HG02798 (cell line): Measurements from ENCODE around the gene RPL27A.

Experiments
- ATAC-seq: cut with Tn5 transposase; IDR thresholded peaks from one replicate; pipeline ENCODE4 v1.9.1; 2021; ENCODE audit warnings: mild to moderate bottlenecking; ENCODE audit not compliant: unreplicated experiment, poor library complexity

Gene RPL27A

GRCh38 chr11:8719211-8719649, 36.6 kb downstream of the RPL27A start:
- no peak for ATAC-seq

GRCh38 chr11:8719721-8720120, 37.1 kb downstream of the RPL27A start:
- no peak for ATAC-seq

- no peak for ATAC-seq
These were observed 37.8 kb downstream of the RPL27A start for GRCh38 chr11:8720352-8720751.

- no peak for ATAC-seq
These were observed 38.4 kb downstream of the RPL27A start for GRCh38 chr11:8720868-8721608.

GRCh38 chr11:8721609-8722500, 39.3 kb downstream of the RPL27A start:
- ATAC-seq, result no peak

GRCh38 chr11:8722809-8723208, 40.2 kb downstream of the RPL27A start:
- ATAC-seq, result no peak

- no peak for ATAC-seq
These were observed 41.1 kb downstream of the RPL27A start for GRCh38 chr11:8723711-8724110.

- ATAC-seq, result no peak
These were observed 42.1 kb downstream of the RPL27A start for GRCh38 chr11:8724682-8725081.

GRCh38 chr11:8726395-8726794, 43.8 kb downstream of the RPL27A start:
- no peak for ATAC-seq

GRCh38 chr11:8728563-8728962, 46.0 kb downstream of the RPL27A start:
- ATAC-seq, result no peak

GRCh38 chr11:8729067-8729466, 46.5 kb downstream of the RPL27A start:
- no peak for ATAC-seq

- no peak for ATAC-seq
These were observed 47.5 kb downstream of the RPL27A start for GRCh38 chr11:8729837-8730696.

- no peak for ATAC-seq
These were observed 48.1 kb downstream of the RPL27A start for GRCh38 chr11:8730697-8731020.

GRCh38 chr11:8731647-8732323, 49.2 kb downstream of the RPL27A start:
- ATAC-seq, result no peak

GRCh38 chr11:8732324-8732670, 49.7 kb downstream of the RPL27A start:
- peak; percentile 72 for ATAC-seq

- ATAC-seq, result peak; percentile 14
These were observed 50.2 kb downstream of the RPL27A start for GRCh38 chr11:8732748-8733241.

GRCh38 chr11:8733852-8734251, 51.3 kb downstream of the RPL27A start:
- no peak for ATAC-seq

- ATAC-seq, result no peak
These were observed 52.5 kb downstream of the RPL27A start for GRCh38 chr11:8735094-8735493.

GRCh38 chr11:8739309-8739793, 56.8 kb downstream of the RPL27A start:
- ATAC-seq, result no peak
